Measurements from ENCODE around the gene NFIC. TPM values are rescaled to one million over a fixed set of nuclear protein-coding genes. Genes with fewer than 3 reads are reported as not detected.

The NFIC gene
- total RNA-seq, 1 donor = 42.7 TPM

DNA sequence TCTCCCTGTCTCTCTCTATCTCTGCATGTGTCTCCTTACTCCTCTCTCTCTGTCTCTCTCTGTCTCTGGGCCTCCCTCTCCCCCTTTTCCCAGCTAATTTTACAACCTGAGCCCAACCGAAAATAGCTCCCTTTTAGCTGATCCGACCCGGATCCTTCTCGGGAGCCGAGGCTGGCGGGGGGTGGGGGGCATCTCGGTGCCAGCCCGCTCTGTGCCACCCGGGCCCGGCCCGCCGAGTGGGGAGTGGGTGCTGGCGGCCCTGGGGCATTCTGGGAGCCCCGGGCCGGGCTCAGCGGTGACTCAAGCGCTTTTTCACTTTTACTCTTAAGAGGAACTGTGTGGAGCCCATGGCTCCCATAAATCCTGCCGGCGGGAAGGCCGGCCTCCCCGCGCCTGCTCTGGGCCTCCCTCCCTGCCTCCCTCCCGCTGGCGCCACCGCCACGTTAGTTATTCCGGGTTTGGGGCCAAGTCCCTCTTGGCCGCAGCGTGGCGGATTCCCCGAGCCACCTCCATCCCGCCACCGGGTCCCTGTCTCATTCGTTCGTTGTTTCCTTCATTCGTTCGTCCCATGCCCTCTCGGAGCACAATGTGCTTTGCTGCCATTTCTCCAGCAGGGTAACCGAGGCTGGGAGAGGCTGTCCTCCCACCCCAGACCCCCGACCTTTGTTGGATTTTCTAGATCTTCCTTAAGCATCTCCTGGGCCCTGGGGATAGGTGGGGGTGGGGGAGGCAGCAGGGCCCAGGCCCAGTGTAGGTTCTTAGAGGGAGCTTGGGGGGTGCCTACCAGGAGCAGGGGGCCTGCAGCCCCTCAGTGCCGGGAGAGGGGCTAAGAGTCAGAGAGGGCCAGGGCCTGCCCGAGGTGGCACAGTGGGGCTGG, 3.2 kb downstream of the NFIC start:
- peak overlapping the region; percentile 85 for H3K4me3 ChIP-seq (ENCODE audit: low read depth, low read length)
- TF ChIP-seq, protein P1, sequence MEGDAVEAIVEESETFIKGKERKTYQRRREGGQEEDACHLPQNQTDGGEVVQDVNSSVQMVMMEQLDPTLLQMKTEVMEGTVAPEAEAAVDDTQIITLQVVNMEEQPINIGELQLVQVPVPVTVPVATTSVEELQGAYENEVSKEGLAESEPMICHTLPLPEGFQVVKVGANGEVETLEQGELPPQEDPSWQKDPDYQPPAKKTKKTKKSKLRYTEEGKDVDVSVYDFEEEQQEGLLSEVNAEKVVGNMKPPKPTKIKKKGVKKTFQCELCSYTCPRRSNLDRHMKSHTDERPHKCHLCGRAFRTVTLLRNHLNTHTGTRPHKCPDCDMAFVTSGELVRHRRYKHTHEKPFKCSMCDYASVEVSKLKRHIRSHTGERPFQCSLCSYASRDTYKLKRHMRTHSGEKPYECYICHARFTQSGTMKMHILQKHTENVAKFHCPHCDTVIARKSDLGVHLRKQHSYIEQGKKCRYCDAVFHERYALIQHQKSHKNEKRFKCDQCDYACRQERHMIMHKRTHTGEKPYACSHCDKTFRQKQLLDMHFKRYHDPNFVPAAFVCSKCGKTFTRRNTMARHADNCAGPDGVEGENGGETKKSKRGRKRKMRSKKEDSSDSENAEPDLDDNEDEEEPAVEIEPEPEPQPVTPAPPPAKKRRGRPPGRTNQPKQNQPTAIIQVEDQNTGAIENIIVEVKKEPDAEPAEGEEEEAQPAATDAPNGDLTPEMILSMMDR (IDR thresholded peaks at IDR 0.05; ENCODE audit: insufficient read depth, low read depth, low read length) = no peak
- DNase-seq (ENCODE audit: low read depth) = peak; percentile 61

DNA sequence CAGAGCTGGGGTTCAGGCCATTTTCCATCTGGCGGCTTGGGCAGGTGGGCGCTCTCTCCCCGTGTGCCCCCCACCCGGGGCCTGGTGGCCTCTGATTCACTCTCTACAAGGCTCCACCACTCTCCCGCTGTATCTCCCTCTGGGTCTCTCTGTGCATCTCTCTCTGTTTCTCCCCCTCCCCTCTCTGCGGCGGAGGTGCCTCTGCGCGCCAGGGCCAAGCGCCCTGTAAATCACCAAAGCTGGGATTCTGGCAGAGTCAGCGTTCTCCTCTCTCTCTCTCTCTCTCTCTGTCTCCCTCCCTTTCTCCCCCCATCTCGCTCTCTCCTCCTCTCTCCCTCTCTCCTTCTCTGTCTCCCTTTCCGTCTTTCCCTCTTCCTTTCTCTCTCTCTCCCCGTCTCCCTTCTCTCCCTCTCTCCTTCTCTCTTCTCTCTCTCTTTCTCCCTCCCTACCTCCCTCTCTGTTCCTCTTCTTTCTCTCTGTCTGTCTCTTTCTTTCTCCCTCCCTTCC, 3.9 kb downstream of the NFIC start:
- peak overlapping the region; percentile 85 for H3K4me3 ChIP-seq (ENCODE audit: low read depth, low read length)
- TF ChIP-seq, protein P1 (IDR thresholded peaks at IDR 0.05; ENCODE audit: insufficient read depth, low read depth, low read length) = no peak
- DNase-seq (ENCODE audit: low read depth) = no peak

DNA sequence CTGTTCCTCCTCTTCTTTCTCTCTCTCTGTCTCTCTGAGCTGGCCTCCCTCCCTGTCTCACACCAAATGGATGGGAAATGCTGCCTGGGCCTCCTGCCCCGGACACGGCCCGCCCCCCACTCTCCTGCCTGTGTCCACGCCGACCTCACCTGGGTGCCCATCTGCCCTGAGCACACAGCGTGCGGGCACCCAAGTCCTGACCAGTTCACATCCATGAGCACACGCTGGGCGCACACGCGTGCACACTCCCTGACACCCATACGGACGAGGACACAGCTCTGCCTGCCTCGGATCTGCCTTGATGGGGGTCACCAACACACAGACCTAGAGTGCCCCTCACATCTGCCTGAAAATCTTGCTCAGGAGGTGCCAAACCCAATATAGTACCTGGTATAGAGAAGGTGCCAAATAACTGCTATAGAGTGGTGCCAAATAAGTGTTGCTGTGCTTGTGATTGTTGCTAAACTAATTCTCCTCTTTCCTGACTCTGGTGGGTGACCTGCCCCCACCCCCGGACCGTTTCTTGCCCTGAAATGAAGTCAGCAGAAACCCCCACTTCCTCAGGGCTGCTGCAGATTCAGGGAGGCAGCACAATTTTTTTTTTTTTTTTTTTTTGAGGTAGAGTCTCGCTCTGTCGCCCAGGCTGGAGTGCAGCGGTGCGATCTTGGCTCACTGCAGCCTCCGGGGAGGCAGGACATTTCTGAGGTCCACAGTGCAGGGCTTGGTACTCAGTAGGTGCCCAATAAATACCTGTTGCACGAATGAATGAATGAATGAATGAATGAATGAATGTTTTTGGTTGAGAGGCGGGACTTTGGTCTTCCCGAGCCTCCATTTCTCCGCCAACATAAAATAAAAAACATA, 4.6 kb downstream of the NFIC start:
- H3K4me3 ChIP-seq (ENCODE audit: low read depth, low read length) = peak overlapping the region; percentile 9
- no peak for DNase-seq (ENCODE audit: low read depth)
- TF ChIP-seq, protein P1 (IDR thresholded peaks at IDR 0.05; ENCODE audit: insufficient read depth, low read depth, low read length) = no peak

DNA sequence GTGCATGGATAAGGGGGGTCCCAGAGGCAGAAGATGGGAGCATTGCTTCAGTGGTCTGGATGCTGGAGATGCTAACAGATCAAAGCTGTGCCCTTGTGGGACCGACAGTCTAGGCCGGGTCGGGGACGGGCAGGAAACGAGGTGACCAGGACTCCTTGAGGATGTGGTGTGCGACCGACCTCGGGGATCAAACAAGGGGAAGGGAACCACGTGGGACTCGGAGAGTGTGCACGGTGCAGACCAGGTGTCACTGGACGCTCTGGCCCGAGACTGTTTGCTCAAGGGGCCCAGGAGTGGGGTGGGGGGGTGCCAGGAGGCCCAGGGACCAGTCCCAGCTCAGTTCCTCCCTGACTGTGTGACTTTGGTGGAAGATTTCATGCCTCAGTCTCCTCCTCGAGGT, 6.0 kb downstream of the NFIC start:
- TF ChIP-seq, protein P1 (IDR thresholded peaks at IDR 0.05; ENCODE audit: insufficient read depth, low read depth, low read length) = no peak
- DNase-seq (ENCODE audit: low read depth) = no peak
- no peak overlapping the region for H3K4me3 ChIP-seq (ENCODE audit: low read depth, low read length)

DNA sequence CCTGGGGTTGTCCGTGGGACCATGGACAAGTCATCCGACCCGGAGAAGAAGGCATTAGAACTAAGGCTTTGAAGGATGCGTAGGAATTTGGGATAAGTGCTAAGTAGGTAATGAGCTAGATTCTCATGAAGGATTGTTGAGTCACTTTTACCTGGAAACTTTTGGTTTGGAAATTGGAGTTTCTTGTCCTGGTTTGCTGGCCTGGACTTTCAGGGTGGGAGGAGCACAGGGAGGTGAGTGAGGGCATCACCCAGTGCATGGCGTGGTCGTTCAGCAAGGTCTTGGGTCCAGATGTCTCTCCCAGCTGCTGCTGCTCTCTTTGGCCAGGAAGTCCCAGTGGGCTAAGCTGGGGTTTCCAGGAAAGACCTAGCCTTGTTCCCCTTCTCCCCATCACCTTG, 7.6 kb downstream of the NFIC start:
- TF ChIP-seq, protein P1 (IDR thresholded peaks at IDR 0.05; ENCODE audit: insufficient read depth, low read depth, low read length) = no peak
- H3K4me3 ChIP-seq (ENCODE audit: low read depth, low read length) = no peak overlapping the region
- no peak for DNase-seq (ENCODE audit: low read depth)

DNA sequence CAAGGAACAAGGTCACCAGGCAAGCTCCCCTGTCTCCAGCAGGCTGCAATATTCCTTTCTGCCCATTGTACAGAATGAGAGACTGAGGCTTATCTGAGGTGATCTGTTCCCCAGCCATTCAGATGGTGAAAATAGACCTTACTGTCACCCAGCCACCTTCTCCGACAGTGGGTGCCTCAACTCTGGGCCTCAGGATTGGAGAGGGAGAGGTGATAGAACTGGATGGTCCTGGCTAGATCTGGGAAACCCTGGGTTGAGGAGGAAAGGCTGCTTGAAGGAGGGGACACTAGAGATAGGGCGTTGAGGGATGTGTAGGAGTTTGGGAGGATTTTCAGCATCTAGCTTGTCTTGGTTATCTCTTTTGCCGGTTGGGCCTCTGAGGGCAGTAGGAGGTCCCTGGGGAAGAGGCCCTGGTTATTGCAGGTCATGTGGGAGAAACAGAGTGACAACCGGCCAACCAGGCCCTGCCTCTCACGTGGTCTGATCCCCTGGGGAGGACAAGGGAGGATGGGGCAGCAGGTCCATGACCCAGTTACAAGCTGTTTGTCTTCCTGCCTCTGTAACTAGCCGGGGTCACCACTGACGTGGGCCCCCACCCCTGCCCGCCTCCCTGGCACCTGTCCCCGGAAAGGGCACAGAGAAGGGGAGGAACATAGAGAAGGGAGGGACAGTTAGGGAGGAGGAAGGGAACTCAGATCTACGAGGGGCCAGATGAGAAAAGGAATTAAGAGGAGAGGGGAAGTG, 8.2 kb downstream of the NFIC start:
- H3K4me3 ChIP-seq (ENCODE audit: low read depth, low read length) = no peak overlapping the region

More for the DNA sequence above, 8.2 kb downstream of the NFIC start:
- no peak for DNase-seq (ENCODE audit: low read depth)
- TF ChIP-seq, protein P1 (IDR thresholded peaks at IDR 0.05; ENCODE audit: insufficient read depth, low read depth, low read length) = no peak

Measured in fibroblast of villous mesenchyme (primary cell).